Subcutaneous adipose tissue (tissue), 4 donors: Measurements from ENCODE around the gene CRIM1. TPM values are rescaled to one million over a fixed set of nuclear protein-coding genes. Genes with fewer than 3 reads are reported as not detected.

Source experiments
- total RNA-seq, 4 donors: library from RNA; depleted of rRNA; stranded (reverse); fragments of >200 nt; gene quantifications; one replicate each; pipeline ENCODE4 v1.1.0, GENCODE V29; 2016
- TF ChIP-seq, protein P1 (sequence below): fragments of 450-650 bp; IDR thresholded peaks from one replicate; pipeline ENCODE4 v1.5.1; 2016; ENCODE audit warnings: low read depth, mild to moderate bottlenecking, control low read depth, antibody characterized with exemption, moderate library complexity

CRIM1 gene
- total RNA-seq, 4 donors from 2014 or later = 153 to 269 (median 233) TPM

DNA sequence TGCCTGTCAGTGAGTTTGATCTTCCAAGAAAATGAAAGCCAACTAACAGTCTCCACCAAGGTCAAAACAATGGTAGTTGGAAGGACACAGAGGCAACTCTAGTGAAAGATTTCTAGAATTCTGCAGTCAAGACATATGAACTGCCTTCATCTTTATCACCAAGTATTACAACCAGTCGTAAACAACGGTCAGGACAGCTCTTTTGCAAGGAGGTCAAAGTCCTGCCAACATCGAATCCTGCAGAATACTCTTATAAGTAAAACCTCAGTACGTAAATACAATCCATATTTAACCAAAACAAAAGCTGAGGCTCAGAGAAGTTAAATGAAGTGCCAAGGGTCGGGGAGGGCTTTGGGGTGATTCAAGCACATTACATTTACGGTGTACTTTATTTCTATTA is 239.3 kb downstream of the CRIM1 start:
- TF ChIP-seq, protein P1, sequence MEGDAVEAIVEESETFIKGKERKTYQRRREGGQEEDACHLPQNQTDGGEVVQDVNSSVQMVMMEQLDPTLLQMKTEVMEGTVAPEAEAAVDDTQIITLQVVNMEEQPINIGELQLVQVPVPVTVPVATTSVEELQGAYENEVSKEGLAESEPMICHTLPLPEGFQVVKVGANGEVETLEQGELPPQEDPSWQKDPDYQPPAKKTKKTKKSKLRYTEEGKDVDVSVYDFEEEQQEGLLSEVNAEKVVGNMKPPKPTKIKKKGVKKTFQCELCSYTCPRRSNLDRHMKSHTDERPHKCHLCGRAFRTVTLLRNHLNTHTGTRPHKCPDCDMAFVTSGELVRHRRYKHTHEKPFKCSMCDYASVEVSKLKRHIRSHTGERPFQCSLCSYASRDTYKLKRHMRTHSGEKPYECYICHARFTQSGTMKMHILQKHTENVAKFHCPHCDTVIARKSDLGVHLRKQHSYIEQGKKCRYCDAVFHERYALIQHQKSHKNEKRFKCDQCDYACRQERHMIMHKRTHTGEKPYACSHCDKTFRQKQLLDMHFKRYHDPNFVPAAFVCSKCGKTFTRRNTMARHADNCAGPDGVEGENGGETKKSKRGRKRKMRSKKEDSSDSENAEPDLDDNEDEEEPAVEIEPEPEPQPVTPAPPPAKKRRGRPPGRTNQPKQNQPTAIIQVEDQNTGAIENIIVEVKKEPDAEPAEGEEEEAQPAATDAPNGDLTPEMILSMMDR = no peak

DNA sequence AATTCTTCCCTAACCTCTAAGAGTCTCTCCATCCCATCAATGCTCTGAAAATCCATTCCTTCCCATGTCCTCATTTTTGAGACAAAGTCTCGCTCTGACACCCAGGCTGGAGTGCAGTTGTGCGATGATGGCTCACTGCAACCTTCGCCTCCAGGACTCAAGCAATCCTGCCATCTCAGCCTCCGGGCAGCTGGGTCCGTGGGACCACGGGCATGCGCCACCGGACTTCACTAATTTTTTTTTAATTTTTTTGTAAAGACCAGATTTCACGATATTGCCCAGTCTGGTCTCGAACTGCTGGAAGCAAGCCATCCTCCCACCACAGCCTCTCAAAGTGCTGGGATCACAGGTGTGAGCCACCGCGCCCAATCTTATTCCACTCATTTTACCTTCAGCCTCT is 240.8 kb downstream of the CRIM1 start:
- TF ChIP-seq, protein P1 = no peak

DNA sequence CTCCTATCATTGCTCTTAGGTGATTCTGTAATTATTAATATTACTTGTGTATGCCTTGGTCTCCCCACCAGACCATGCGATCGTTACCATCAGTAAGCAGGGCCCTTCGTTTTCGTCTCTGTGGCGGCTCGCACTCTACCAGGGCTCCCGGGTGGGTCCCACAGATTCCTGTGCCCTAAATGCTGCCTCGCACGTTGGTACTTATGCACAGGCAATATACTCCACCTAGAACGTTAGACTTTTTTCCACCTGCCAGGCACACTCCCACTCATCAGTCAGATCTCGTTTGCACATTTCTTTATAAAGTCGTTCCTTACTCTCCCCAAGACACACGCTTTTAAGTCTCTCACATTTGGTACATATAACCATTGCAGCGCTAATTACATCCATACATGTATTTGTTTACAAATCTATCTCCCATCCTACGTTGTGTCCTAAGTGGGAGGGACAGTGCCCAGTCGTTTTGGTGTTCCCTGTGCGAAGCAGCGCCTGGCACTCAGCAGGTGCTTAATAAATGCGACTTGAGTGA is 241.5 kb downstream of the CRIM1 start:
- TF ChIP-seq, protein P1 = no peak

DNA sequence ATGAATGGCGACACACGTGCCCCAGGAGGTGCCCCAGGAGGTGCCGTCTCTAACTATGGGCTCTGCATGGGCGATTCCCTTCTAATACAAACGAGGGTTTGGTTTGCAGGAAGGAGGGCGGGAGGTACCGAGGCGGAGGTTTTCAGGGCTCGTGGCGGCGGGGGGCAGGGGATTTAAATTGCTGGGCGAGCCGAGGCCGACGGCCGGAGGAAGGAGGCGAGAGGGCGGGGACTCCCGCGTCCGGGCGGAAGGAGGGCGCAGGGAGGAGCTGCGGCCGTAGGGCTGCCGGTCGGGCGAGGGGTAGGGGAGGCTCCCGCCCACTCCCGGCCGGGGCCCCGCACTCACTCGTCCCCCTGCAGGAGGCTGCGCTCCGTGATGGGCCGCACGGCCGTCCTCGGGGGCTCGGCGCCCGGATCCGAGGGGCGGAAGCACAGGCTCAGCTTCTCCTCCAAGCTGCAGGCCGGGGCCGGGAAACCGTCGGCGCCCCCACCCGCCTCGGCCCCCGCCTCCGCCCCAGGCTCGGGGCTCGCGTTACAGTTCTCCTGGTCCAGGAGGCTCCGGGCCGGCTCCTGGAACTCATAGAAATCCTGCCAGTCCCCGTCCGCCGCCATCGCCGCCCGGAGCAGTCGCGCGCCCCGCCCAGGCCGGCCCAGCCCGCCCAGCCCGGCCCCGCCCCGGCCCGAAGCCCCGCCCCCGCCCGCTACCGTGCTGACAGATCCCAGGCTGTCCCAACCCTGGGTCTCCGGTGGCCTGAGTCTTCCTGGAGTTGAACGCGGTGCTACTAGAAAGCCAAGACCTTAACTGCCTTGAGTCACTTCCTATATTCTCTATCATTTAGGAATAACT is 242.2 kb downstream of the CRIM1 start, which contains the start of gene FEZ2:
Gene FEZ2, minus strand, starts transcription at position 637 of the 846 bp plus-strand sequence. Its CDS starts 26 bp downstream, at position 611.
- TF ChIP-seq, protein P1 = no peak

Other genes starting within 250 kb of the CRIM1 start
- 10 to 100 TPM; 55.8 to 95.7 (median 65.5) TPM for gene FEZ2, start 242.4 kb downstream of the CRIM1 start, total RNA-seq